ENCODE data around the gene CSNK1G1. TPM values are rescaled to one million over a fixed set of nuclear protein-coding genes. Genes with fewer than 3 reads are reported as not detected.

Gene CSNK1G1
- total RNA-seq, 4 donors from 2014 or later, result 16.5 to 41.8 (median 33.3) TPM

GRCh38 chr15:64305261-64305660 lies 50.7 kb downstream of the CSNK1G1 start:
- H3K9me3 ChIP-seq, result no peaks in the 10 kb centered on the region

GRCh38 chr15:64289550-64289949 lies 66.4 kb downstream of the CSNK1G1 start:
- Histone ChIP-seq H3K9me3 (no peaks in the 10 kb centered on the region), H3K27me3 (no peaks in the 10 kb centered on the region), H3K4me1 (no peaks in the 10 kb centered on the region), H3K27ac (no peak overlapping the region), H3K36me3 (no peaks in the 10 kb centered on the region), H3K4me3 (no peak overlapping the region)
- TF ChIP-seq POLR2A (IDR thresholded peaks at IDR 0.05) (no peak), CTCF (IDR thresholded peaks at IDR 0.05) (no peak)
- intact Hi-C loops (cut with DNase I; ENCODE audit: low total_unique reads), result no loop called here
- DNase-seq, result no peak

More at GRCh38 chr15:64305261-64305660, 50.7 kb downstream of the CSNK1G1 start:
- Histone ChIP-seq H3K4me3 (no peak overlapping the region), H3K36me3 (no peaks in the 10 kb centered on the region), H3K4me1 (no peaks in the 10 kb centered on the region), H3K27me3 (no peaks in the 10 kb centered on the region), H3K27ac (no peak overlapping the region)
- TF ChIP-seq POLR2A (IDR thresholded peaks at IDR 0.05), result no peak
- intact Hi-C loops (cut with DNase I; ENCODE audit: low total_unique reads), result no loop called here
- DNase-seq, result no peak

- Histone ChIP-seq H3K9me3 (no peaks in the 10 kb centered on the region), H3K27ac (no peak overlapping the region), H3K4me3 (no peak overlapping the region), H3K36me3 (no peaks in the 10 kb centered on the region), H3K27me3 (no peaks in the 10 kb centered on the region), H3K4me1 (no peaks in the 10 kb centered on the region)
- TF ChIP-seq POLR2A (IDR thresholded peaks at IDR 0.05) (no peak), CTCF (IDR thresholded peaks at IDR 0.05) (no peak)
- no peak for DNase-seq
- intact Hi-C loops (cut with DNase I; ENCODE audit: low total_unique reads), result no loop called here
Observed at GRCh38 chr15:64288999-64289398, 67.0 kb downstream of the CSNK1G1 start.

GRCh38 chr15:64288577-64288976 lies 67.4 kb downstream of the CSNK1G1 start:
- Histone ChIP-seq H3K36me3 (no peaks in the 10 kb centered on the region), H3K4me1 (no peaks in the 10 kb centered on the region), H3K27ac (no peak overlapping the region), H3K9me3 (no peaks in the 10 kb centered on the region), H3K27me3 (no peaks in the 10 kb centered on the region), H3K4me3 (no peak overlapping the region)
- TF ChIP-seq POLR2A (IDR thresholded peaks at IDR 0.05) (no peak), CTCF (IDR thresholded peaks at IDR 0.05) (no peak)
- intact Hi-C loops (cut with DNase I; ENCODE audit: low total_unique reads), result no loop called here
- no peak for DNase-seq

- intact Hi-C loops (cut with DNase I; ENCODE audit: low total_unique reads), result no loop called here
- Histone ChIP-seq H3K9me3 (no peaks in the 10 kb centered on the region), H3K4me1 (no peaks in the 10 kb centered on the region), H3K27ac (no peak overlapping the region), H3K27me3 (no peaks in the 10 kb centered on the region), H3K36me3 (no peaks in the 10 kb centered on the region), H3K4me3 (no peak overlapping the region)
- no peak for TF ChIP-seq CTCF (IDR thresholded peaks at IDR 0.05)
- TF ChIP-seq POLR2A (IDR thresholded peaks at IDR 0.05), result no peak
- DNase-seq, result no peak
Observed at GRCh38 chr15:64287953-64288352, 68.0 kb downstream of the CSNK1G1 start.

- no peak for DNase-seq
- TF ChIP-seq POLR2A (IDR thresholded peaks at IDR 0.05) (no peak), CTCF (IDR thresholded peaks at IDR 0.05) (no peak)
- H3K27ac ChIP-seq, result no peak overlapping the region
Observed at GRCh38 chr15:64286473-64286872, 69.5 kb downstream of the CSNK1G1 start.

More at GRCh38 chr15:64286473-64286872, 69.5 kb downstream of the CSNK1G1 start:
- H3K4me1 ChIP-seq, result no peaks in the 10 kb centered on the region
- intact Hi-C loops (cut with DNase I; ENCODE audit: low total_unique reads), result no loop called here
- no peak overlapping the region for H3K4me3 ChIP-seq
- H3K9me3 ChIP-seq, result no peaks in the 10 kb centered on the region
- no peaks in the 10 kb centered on the region for H3K27me3 ChIP-seq
- no peaks in the 10 kb centered on the region for H3K36me3 ChIP-seq

All from uterus (tissue), 4 donors.